Thyroid gland (tissue), 4 donors: Measurements from ENCODE around the gene NECAB2.

Experiments
- POLR2A ChIP-seq, 2 donors: fragments of 450-650 bp; IDR thresholded peaks; one replicate each; pipeline ENCODE4 v1.6.1; 2017; ENCODE audit warnings: antibody characterized with exemption in 2 of 2, mild to moderate bottlenecking in 2 of 2, moderate library complexity in 1 of 2
- TF ChIP-seq, protein P1 (sequence below), 6 experiments: fragments of 200-600 bp in 3 of 6; fragments of 450-650 bp in 3 of 6; sonication (generic) in 3 of 6; IDR thresholded peaks; one replicate each; pipeline ENCODE4 v1.5.1; 2016 to 2019; ENCODE audit warnings: antibody characterized with exemption in 6 of 6, mild to moderate bottlenecking in 2 of 6, inconsistent platforms in 1 of 6, moderate library complexity in 1 of 6

DNA sequence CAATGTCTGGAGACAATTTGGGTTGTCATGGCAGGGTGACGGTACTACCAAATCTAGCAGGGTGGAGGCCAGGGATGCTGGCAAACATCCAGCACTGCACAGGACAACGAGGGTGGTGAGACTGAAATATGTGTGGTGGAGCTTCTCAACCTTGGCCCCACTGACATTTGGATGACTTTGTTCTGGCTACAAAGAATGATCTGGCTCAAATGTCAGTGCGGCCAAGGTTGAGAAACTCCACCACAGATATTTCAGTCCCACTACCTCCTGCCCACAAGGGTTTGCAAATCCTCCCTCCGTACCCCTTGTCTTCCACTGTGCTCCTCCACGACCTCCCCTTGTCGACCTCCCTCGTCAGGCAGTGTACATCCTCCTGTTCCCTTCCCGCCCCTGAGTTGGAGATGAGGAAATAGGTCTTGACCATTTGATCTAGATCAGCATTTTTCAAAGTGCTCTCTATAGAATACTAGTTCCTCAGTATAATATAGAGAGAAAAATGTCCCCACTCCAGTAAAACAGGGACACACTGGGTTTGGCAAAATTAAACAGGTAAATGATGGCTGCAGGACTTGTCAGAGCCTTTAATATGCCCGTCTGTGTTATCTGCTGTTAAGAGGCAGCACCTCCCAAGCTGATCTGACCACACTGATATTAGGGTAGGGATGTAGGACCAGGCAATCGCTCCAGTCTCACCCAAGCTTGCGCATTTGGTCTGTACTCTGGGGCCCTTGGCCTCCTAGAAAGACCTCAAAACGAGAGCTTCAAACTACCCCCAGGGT lies 8.2 kb upstream of the NECAB2 start:
- TF ChIP-seq, protein P1, sequence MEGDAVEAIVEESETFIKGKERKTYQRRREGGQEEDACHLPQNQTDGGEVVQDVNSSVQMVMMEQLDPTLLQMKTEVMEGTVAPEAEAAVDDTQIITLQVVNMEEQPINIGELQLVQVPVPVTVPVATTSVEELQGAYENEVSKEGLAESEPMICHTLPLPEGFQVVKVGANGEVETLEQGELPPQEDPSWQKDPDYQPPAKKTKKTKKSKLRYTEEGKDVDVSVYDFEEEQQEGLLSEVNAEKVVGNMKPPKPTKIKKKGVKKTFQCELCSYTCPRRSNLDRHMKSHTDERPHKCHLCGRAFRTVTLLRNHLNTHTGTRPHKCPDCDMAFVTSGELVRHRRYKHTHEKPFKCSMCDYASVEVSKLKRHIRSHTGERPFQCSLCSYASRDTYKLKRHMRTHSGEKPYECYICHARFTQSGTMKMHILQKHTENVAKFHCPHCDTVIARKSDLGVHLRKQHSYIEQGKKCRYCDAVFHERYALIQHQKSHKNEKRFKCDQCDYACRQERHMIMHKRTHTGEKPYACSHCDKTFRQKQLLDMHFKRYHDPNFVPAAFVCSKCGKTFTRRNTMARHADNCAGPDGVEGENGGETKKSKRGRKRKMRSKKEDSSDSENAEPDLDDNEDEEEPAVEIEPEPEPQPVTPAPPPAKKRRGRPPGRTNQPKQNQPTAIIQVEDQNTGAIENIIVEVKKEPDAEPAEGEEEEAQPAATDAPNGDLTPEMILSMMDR (IDR thresholded peaks at IDR 0.05) = no peak
- TF ChIP-seq POLR2A (IDR thresholded peaks at IDR 0.05) = no peak
